ENCODE results near the gene HSD3B7. TPM values are rescaled to one million over a fixed set of nuclear protein-coding genes. Genes with fewer than 3 reads are reported as not detected.
A peak's percentile ranks its signal among the peaks of the same experiment; 100 is the strongest.

Gene HSD3B7
- total RNA-seq, 4 donors from 2014 or later: 10.1 to 26.2 (median 16.0) TPM

GRCh38 chr16:31007684-31008083 is 22.7 kb downstream of the HSD3B7 start:
- H3K9me3 ChIP-seq: no peaks in the 10 kb centered on the region
- H3K27ac ChIP-seq: no peak overlapping the region
- H3K36me3 ChIP-seq: no peaks in the 10 kb centered on the region
- H3K27me3 ChIP-seq: peaks cover 66% of the 10 kb centered on the region
- 0 to 38% methylated on average over 1 to 4 of the region's 6 CpGs for WGBS, 2 donors (ENCODE audit: low coverage in 1 of 2)
- peaks cover 0 to 8% (median 0%) of the 10 kb centered on the region in 3 donors for H3K4me1 ChIP-seq
- TF ChIP-seq POLR2A (IDR thresholded peaks at IDR 0.05) (no peak), EP300 (IDR thresholded peaks at IDR 0.05) (no peak), POLR2AphosphoS5 (IDR thresholded peaks at IDR 0.05) (no peak), CTCF (IDR thresholded peaks at IDR 0.05) (no peak)
- ATAC-seq: no peak
- no peak overlapping the region for H3K4me3 ChIP-seq

- no peak overlapping the region for H3K4me3 ChIP-seq
- no peaks in the 10 kb centered on the region for H3K36me3 ChIP-seq
- WGBS, 2 donors (ENCODE audit: low coverage in 1 of 2): 52% methylated on average over 2 to 3 of the region's 6 CpGs
- no peak for TF ChIP-seq POLR2AphosphoS5 (IDR thresholded peaks at IDR 0.05)
- no peak for TF ChIP-seq POLR2A (IDR thresholded peaks at IDR 0.05)
- TF ChIP-seq CTCF (IDR thresholded peaks at IDR 0.05): no peak
- TF ChIP-seq EP300 (IDR thresholded peaks at IDR 0.05): no peak
- H3K9me3 ChIP-seq: no peaks in the 10 kb centered on the region
- ATAC-seq: no peak
- peaks cover 0 to 8% (median 0%) of the 10 kb centered on the region in 3 donors for H3K4me1 ChIP-seq
- H3K27ac ChIP-seq: no peak overlapping the region
- H3K27me3 ChIP-seq: peaks cover 69% of the 10 kb centered on the region
These were observed 23.1 kb downstream of the HSD3B7 start for GRCh38 chr16:31008149-31008548.

- no peak for ATAC-seq
- no peak for TF ChIP-seq POLR2AphosphoS5 (IDR thresholded peaks at IDR 0.05)
- WGBS, 2 donors (ENCODE audit: low coverage in 1 of 2): 74 to 86% methylated on average over 4 of the region's 5 CpGs
- Histone ChIP-seq H3K36me3 (no peaks in the 10 kb centered on the region), H3K9me3 (no peaks in the 10 kb centered on the region), H3K27me3 (peaks cover 71% of the 10 kb centered on the region), H3K27ac (no peak overlapping the region), H3K4me1 (peaks cover 0 to 8% (median 0%) of the 10 kb centered on the region in 3 donors), H3K4me3 (no peak overlapping the region)
These were observed 23.5 kb downstream of the HSD3B7 start for GRCh38 chr16:31008551-31008950.

GRCh38 chr16:31009120-31009519 is 24.1 kb downstream of the HSD3B7 start:
- Histone ChIP-seq H3K4me3 (no peak overlapping the region), H3K27me3 (peaks cover 76% of the 10 kb centered on the region), H3K36me3 (no peaks in the 10 kb centered on the region), H3K9me3 (no peaks in the 10 kb centered on the region), H3K27ac (no peak overlapping the region), H3K4me1 (peaks cover 0 to 8% (median 0%) of the 10 kb centered on the region in 3 donors)
- WGBS, 2 donors (ENCODE audit: low coverage in 1 of 2): 60 to 100% methylated on average over 1 of the region's 7 CpGs
- TF ChIP-seq POLR2A (IDR thresholded peaks at IDR 0.05) (no peak), CTCF (IDR thresholded peaks at IDR 0.05) (no peak), POLR2AphosphoS5 (IDR thresholded peaks at IDR 0.05) (no peak), EP300 (IDR thresholded peaks at IDR 0.05) (no peak)
- ATAC-seq: no peak

GRCh38 chr16:31009894-31010584 is 25.0 kb downstream of the HSD3B7 start:
- peaks cover 83% of the 10 kb centered on the region for H3K27me3 ChIP-seq
- WGBS, 2 donors (ENCODE audit: low coverage in 1 of 2): 23 to 30% methylated on average over 5 to 7 of the region's 36 CpGs
- H3K9me3 ChIP-seq: no peaks in the 10 kb centered on the region
- TF ChIP-seq POLR2AphosphoS5 (IDR thresholded peaks at IDR 0.05) (no peak), EP300 (IDR thresholded peaks at IDR 0.05) (no peak), POLR2A (IDR thresholded peaks at IDR 0.05) (no peak), CTCF (IDR thresholded peaks at IDR 0.05) (no peak)
- peak overlapping the region in 1 of 2 donors; percentile 28 for H3K4me3 ChIP-seq
- no peaks in the 10 kb centered on the region for H3K36me3 ChIP-seq
- H3K27ac ChIP-seq: no peak overlapping the region
- no peak for ATAC-seq
- H3K4me1 ChIP-seq: peaks cover 0 to 8% (median 0%) of the 10 kb centered on the region in 3 donors

All from gastroesophageal sphincter (tissue), 4 donors.